ENCODE data around the gene TRPC4. TPM values are rescaled to one million over a fixed set of nuclear protein-coding genes. Genes with fewer than 3 reads are reported as not detected.

TRPC4 gene
- polyA plus RNA-seq, 3 donors: not detected

GRCh38 chr13:37747071-37747612 lies 122.4 kb downstream of the TRPC4 start:
- Mint-ChIP-seq H3K9me3 (peaks cover 0 to 7% (median 0%) of the 10 kb centered on the region in 7 donors), H3K4me3 (no peak overlapping the region), H3K27me3 (ENCODE audit: low read depth in 3 of 3) (peaks cover 0 to 1% (median 0%) of the 10 kb centered on the region in 3 donors), H3K27ac (no peak overlapping the region), H3K4me1 (no peaks in the 10 kb centered on the region), H3K36me3 (no peaks in the 10 kb centered on the region)
- intact Hi-C loops (cut with micrococcal nuclease): no loop called here
- Histone ChIP-seq H3K4me1 (ENCODE audit: control insufficient read depth in 1 of 2, insufficient read depth in 2 of 2, low read length in 2 of 2) (no peaks in the 10 kb centered on the region), H3K27ac (ENCODE audit: low read depth in 1 of 2, low read length in 2 of 2) (no peak overlapping the region), H3K36me3 (replicated peaks in 1 of 2; ENCODE audit: control insufficient read depth in 1 of 2, insufficient read depth in 2 of 2, low read length in 2 of 2) (no peaks in the 10 kb centered on the region), H3K4me2 (replicated peaks; ENCODE audit: extremely low read depth, low read length, poor library complexity, severe bottlenecking) (no peak overlapping the region), H3K4me3 (replicated peaks in 1 of 3; ENCODE audit: low read depth in 2 of 3, low read length in 3 of 3) (no peak overlapping the region), H3K9me3 (replicated peaks in 1 of 2; ENCODE audit: control insufficient read depth in 1 of 2, insufficient read depth in 1 of 2, low read length in 2 of 2) (no peaks in the 10 kb centered on the region), H3K27me3 (ENCODE audit: control insufficient read depth in 2 of 2, insufficient read depth in 2 of 2, low read length in 2 of 2) (no peaks in the 10 kb centered on the region), H4K20me1 (ENCODE audit: insufficient read depth, low read length) (no peaks in the 10 kb centered on the region), H3K9ac (ENCODE audit: insufficient read depth, low read length, poor library complexity, severe bottlenecking) (no peak overlapping the region), H3K79me2 (ENCODE audit: insufficient read depth, low read length) (no peaks in the 10 kb centered on the region), H2AFZ (ENCODE audit: insufficient read depth, low read depth, low read length, poor library complexity, severe bottlenecking) (no peak overlapping the region)
- DNase-seq: no peak
- no peak for TF ChIP-seq CTCF (IDR thresholded peaks at IDR 0.05)
- WGBS (ENCODE audit: insufficient coverage): no CpG with 5 or more reads among the region's 5 CpGs

- Mint-ChIP-seq H3K36me3 (no peaks in the 10 kb centered on the region), H3K27me3 (ENCODE audit: low read depth in 3 of 3) (no peaks in the 10 kb centered on the region), H3K4me1 (no peaks in the 10 kb centered on the region), H3K4me3 (no peak overlapping the region), H3K9me3 (peaks cover 0 to 4% (median 1%) of the 10 kb centered on the region in 7 donors), H3K27ac (no peak overlapping the region)
- DNase-seq: no peak
- H3K4me1 ChIP-seq (ENCODE audit: control insufficient read depth in 1 of 2, insufficient read depth in 2 of 2, low read length in 2 of 2): no peaks in the 10 kb centered on the region
- no peaks in the 10 kb centered on the region for H3K36me3 ChIP-seq (replicated peaks in 1 of 2; ENCODE audit: control insufficient read depth in 1 of 2, insufficient read depth in 2 of 2, low read length in 2 of 2)
- H3K4me2 ChIP-seq (replicated peaks; ENCODE audit: extremely low read depth, low read length, poor library complexity, severe bottlenecking): no peak overlapping the region
- no peaks in the 10 kb centered on the region for H3K27me3 ChIP-seq (ENCODE audit: control insufficient read depth in 2 of 2, insufficient read depth in 2 of 2, low read length in 2 of 2)
- TF ChIP-seq CTCF (IDR thresholded peaks at IDR 0.05): no peak
- H3K27ac ChIP-seq (ENCODE audit: low read depth in 1 of 2, low read length in 2 of 2): no peak overlapping the region
- H3K9me3 ChIP-seq (replicated peaks in 1 of 2; ENCODE audit: control insufficient read depth in 1 of 2, insufficient read depth in 1 of 2, low read length in 2 of 2): no peaks in the 10 kb centered on the region
- no peaks in the 10 kb centered on the region for H3K79me2 ChIP-seq (ENCODE audit: insufficient read depth, low read length)
- no peak overlapping the region for H2AFZ ChIP-seq (ENCODE audit: insufficient read depth, low read depth, low read length, poor library complexity, severe bottlenecking)
- H3K4me3 ChIP-seq (replicated peaks in 1 of 3; ENCODE audit: low read depth in 2 of 3, low read length in 3 of 3): no peak overlapping the region
- 74% methylated on average over 3 of the region's 7 CpGs for WGBS (ENCODE audit: insufficient coverage)
- H4K20me1 ChIP-seq (ENCODE audit: insufficient read depth, low read length): no peaks in the 10 kb centered on the region
- H3K9ac ChIP-seq (ENCODE audit: insufficient read depth, low read length, poor library complexity, severe bottlenecking): no peak overlapping the region
- intact Hi-C loops (cut with micrococcal nuclease): no loop called here
Observed at GRCh38 chr13:37741536-37741935, 128.0 kb downstream of the TRPC4 start.

All from CD14-positive monocyte (primary cell).